Measurements from ENCODE around the gene SLC4A4.

Gene SLC4A4

GRCh38 chr4:71411981-71412380, 73.2 kb downstream of the SLC4A4 start:
- DNase-seq (ENCODE audit: low spot score), result no peak

DNA sequence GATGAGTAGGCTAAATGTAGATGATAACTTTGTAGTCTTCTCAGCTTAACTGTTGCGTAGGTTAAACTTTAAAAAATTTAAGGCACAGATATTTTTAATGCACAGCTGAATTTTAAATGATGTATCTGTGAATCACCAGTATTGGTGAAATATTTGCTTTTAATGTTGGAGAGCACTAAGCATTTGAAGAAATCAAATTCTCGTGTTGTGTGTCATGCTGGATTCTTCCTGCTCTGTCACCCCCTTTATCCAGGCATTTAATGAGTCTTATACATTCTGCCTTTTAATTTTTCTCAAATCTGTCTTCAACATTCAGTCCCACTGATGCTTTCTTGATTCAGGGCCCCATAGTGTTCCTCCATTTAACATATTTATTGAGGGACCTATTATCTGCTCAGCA, 76.7 kb downstream of the SLC4A4 start:
- no peak for DNase-seq (ENCODE audit: low spot score)

GRCh38 chr4:71417150-71417549, 78.3 kb downstream of the SLC4A4 start:
- DNase-seq (ENCODE audit: low spot score), result no peak

- no peak for DNase-seq (ENCODE audit: low spot score)
Measured at GRCh38 chr4:71426381-71427042, 87.7 kb downstream of the SLC4A4 start.

- no peak for DNase-seq (ENCODE audit: low spot score)
Measured at GRCh38 chr4:71429106-71429505, 90.3 kb downstream of the SLC4A4 start.

DNA sequence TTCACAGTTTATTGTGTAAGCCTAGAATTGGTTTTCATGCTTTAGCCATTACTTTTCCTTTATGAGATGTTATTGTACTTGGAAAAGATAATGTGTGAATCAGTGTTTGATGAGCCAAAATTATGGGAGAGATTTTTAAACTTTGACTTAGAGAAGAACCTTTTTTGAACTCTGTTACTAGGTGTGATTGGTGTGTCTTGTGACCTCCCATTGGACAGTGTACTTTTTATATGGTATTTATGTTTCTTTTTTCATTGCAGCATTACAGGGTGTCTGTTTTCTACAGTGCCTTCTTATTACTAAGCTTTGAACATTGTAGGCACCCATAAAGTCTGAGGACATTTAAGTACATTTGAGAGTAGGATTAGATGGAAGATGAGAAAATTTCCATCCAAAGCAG, 91.1 kb downstream of the SLC4A4 start:
- no peak for DNase-seq (ENCODE audit: low spot score)

- DNase-seq (ENCODE audit: low spot score), result no peak
Measured at GRCh38 chr4:71430609-71431008, 91.8 kb downstream of the SLC4A4 start.

GRCh38 chr4:71440612-71441011, 101.8 kb downstream of the SLC4A4 start:
- no peak for DNase-seq (ENCODE audit: low spot score)

DNA sequence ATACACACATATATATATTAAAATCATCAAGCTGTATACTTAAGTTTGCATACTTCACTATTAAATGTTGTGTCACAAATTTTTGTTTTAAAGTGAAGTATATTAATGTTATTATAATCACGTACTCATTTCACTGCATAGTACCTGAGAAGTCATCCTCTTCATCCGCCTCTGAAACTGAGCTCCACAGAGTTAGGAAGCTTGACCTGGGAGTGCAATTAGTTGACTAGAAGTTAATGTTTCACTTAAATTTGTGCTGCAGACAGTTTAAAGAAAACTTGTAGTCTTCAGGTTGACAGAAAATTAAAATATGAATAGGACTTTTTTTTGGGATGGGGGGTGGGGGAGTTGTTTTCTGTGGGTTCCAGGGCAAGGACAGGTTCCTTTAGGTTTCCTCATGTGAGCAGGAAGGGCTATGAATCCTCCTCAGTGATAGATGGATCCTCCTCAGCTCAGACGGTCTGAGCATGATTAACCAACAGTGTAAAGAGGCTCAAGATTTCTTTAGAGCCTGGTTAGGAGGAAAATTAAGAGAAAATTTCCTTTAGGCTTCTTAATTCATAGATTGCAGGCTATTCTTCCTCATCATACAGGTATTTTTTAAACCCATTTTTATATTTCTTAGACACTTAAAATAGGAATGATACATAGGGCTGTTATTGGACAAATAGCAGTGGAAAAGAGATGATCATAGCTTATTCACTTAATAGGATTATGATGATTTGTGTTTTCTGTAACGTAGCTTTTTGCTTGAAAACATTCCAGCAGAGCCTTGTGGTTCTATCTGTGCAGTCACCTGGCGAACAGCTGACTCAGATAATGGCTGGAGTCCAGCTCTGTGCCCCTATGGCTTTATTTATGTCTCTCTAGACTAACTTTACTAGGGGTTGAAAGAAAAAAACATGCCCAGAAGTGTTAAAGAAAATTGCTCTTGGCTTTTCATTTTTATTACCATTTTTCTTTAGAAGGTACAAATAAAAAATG, 102.7 kb downstream of the SLC4A4 start:
- DNase-seq (ENCODE audit: low spot score), result no peak

GRCh38 chr4:71442336-71442735, 103.5 kb downstream of the SLC4A4 start:
- DNase-seq (ENCODE audit: low spot score), result no peak

DNA sequence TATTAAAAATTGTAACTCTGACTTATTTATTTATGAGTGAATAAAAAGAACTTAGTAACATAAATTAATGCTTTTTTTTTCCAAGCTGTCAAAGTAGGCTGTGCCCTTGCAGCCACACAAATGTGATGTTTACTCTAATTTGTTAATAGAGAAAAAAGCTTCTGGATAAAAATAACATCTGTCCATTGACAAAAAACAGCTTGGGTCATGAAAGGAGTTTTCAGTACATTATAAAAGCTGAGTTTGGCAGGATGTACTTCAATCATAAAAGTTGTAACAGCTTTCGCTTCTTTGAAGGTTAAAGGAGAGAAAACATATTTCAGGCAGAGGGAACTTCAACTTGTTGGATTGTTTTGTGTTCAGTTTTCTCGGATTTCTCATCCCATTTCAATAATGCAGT, 105.6 kb downstream of the SLC4A4 start:
- DNase-seq (ENCODE audit: low spot score), result no peak

DNA sequence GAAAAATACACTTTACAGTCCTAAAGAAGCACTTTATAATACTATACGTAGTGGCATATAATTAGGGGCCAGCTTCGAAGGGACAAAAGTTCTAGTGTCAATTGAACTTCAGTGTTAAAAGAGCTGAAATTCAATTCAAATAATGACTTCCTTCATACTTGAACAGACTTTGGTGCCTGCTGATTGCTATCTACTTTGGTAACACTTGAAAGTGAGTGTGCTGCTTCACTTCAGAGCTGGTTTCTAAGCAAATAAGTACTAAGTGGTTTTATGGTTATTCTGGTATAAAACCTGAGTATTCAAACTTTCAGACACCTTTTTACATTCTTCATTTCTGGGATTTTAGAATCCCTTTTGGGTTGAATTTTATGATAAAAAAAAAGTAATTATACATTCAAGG, 107.0 kb downstream of the SLC4A4 start:
- no peak for DNase-seq (ENCODE audit: low spot score)

- DNase-seq (ENCODE audit: low spot score), result no peak
Measured at GRCh38 chr4:71446479-71447081, 107.8 kb downstream of the SLC4A4 start.

DNA sequence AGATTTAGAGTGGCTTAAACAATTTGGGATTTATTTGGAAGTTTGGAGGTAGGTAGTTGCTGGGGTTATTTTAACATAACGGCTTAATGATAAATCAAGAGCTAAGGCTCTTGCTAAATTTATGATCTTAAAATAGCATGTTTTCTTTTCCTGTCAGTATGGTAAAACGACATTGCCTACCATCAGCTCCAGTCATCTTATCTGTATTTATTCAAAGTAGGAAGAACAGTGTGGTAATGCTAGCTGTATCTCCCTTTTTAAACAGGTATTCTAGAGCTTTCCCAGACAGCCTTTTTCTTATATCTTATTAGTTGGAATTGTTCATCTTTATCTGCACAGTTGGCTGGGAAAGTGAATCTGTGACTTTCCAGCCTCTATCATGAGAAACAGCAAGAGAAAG, 110.2 kb downstream of the SLC4A4 start:
- no peak for DNase-seq (ENCODE audit: low spot score)

DNA sequence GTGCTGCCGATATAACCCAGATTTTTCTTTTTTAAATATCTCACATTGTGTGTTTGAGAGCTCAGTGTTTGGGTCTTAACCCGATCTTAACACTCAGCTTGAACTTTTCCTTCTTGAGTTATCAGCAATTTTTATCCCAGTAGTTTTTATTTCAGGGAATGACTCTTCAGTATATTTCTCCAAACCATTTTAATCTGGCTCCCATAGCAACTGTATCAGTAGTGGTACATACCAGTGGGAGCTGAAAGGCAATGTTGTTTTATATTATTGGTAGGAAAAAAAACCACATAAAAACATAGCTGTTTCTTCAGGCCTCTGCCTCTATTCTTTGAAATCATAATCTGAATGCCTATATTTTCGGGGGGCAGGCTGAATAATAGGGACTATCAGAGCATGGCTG, 111.1 kb downstream of the SLC4A4 start:
- no peak for DNase-seq (ENCODE audit: low spot score)

- DNase-seq (ENCODE audit: low spot score), result no peak
Measured at GRCh38 chr4:71453531-71453930, 114.7 kb downstream of the SLC4A4 start.

DNA sequence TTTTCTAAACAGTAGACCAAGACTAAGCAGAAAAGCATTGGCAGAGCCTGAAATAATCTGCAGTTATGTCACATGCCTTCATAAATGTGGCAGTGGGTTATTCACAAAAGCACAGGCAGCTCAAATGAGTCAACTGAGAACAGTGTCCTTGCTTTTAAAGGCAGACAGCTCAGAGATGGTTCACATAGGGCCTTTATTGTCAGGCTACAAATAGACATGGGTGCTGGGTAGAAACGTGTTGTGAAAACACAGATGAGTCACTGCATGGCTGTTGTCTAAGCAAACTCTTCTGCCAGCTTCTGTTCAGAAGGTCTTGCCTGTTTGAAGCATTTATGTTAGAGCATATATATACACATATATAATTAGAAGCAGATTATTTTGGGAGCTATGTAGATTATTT, 118.0 kb downstream of the SLC4A4 start:
- no peak for DNase-seq (ENCODE audit: low spot score)

DNA sequence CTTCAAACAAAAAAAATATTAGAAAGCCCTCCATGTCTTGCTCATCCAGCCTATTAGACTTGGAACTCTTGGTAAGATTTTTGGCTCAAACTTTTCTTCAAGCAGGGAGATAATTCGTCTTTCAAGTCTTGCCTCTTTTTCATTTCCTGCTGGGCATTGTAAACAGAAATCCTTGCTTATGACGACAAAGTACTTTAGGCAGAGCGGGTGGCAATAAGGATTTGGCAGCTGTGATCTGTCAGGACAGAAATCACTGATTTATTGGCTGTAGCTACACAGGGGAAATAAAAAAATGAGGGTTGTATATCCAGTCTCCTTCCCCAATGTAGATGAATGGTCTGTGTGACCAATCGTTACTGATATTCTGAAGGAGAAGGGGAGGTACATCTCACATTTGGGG, 121.6 kb downstream of the SLC4A4 start:
- no peak for DNase-seq (ENCODE audit: low spot score)

- no peak for DNase-seq (ENCODE audit: low spot score)
Measured at GRCh38 chr4:71461422-71461821, 122.6 kb downstream of the SLC4A4 start.

DNA sequence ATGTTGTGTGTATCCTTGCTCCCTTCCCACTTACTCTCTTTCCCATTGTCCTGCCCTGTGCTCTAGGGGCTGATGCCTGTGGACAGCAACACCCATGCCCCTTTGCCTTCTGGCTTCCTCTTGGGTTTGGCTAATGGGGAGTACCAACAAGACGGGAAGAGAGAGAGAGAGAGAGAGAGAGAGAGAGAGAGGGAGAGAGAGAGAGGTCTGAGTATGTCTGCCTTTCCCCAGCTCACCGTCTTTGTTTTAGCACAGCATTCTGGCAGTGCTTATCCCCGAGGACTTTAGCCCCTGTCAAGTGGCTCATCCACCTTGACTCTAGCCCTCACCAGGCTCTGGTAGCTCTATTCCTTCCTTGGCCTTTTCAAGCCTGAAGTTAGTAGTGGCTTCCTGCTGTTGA, 128.0 kb downstream of the SLC4A4 start:
- no peak for DNase-seq (ENCODE audit: low spot score)

DNA sequence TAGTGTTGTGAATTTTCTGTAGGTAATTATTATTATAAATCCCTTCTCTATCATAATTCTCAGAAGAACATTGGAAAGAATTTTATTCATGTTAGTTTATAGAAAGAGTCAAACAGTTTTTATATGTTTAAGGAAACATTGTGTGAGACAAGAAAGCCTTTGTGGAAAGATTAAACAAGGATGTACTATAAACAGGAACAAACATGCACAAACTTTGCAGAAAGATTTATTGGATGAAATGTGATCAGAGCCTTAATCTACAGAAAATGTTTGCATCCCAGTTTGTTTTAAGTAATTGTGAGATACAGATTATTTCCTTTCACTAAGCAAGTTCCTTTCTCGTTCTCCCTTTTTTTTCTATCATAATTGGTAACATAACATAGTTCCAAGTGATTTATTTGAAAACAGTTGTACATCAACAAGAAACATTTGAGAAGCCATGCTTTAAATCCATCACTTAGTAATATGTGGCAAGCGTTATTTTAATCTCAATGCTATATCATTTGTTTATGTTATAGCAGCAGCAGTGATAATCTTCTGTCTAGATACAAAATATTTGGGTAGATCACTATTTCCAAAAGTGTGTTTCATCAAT, 129.4 kb downstream of the SLC4A4 start:
- DNase-seq (ENCODE audit: low spot score), result no peak

GRCh38 chr4:71469541-71469940, 130.7 kb downstream of the SLC4A4 start:
- DNase-seq (ENCODE audit: low spot score), result no peak

DNA sequence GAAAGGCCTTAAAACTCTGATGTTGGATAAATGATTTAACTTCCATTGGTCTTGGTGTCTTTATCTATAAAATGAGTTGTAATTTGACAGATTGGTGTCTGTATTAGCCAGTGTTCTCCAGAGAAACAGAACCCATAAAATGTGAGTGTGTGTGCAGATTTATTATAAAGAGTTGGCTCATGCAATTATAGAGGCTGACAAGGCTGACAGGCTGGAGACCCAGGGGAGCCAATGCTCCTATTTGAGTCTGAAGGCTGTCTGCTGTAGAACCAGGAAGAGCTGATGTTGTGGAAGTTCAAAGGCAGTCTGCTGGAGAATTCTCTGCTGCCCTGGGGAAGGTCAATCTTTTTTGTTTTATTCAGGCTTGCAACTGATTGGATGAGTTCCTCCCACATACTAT, 131.7 kb downstream of the SLC4A4 start:
- no peak for DNase-seq (ENCODE audit: low spot score)

Measured in CD4-positive, alpha-beta T cell treated with Interleukin-2 at 100 ng/mL for 4 hours (primary cell).